IPS-NIHi7 (cell line): ENCODE results near the gene RNF123.
"Not testable (repeated sequence)": the region's sequence is repeated elsewhere in the genome, so short reads cannot be mapped to it uniquely, and the experiment has no call there.

Experiments used
- DNase-seq: peaks from one replicate; pipeline ENCODE4 v3.0.0; 2012; ENCODE audit warnings: mixed read lengths; ENCODE audit errors: extremely low spot score

Gene RNF123

GRCh38 chr3:49681232-49681522 is 8.2 kb upstream of the RNF123 start:
- no peak for DNase-seq

- no peak for DNase-seq
These were observed 7.8 kb upstream of the RNF123 start for GRCh38 chr3:49681543-49681942.

GRCh38 chr3:49683162-49683561 is 6.2 kb upstream of the RNF123 start:
- DNase-seq, result no peak

- not testable (repeated sequence) for DNase-seq
These were observed 4.9 kb upstream of the RNF123 start for GRCh38 chr3:49684453-49684852.

GRCh38 chr3:49685103-49685502 is 4.3 kb upstream of the RNF123 start:
- not testable (repeated sequence) for DNase-seq

- not testable (repeated sequence) for DNase-seq
These were observed 3.5 kb upstream of the RNF123 start for GRCh38 chr3:49685846-49686245.

- peak; percentile 33 for DNase-seq
These were observed 3.0 kb upstream of the RNF123 start for GRCh38 chr3:49686346-49686745.

- DNase-seq, result peak; percentile 74
These were observed 2.5 kb upstream of the RNF123 start for GRCh38 chr3:49686769-49687423.

- not testable (repeated sequence) for DNase-seq
These were observed 1.9 kb upstream of the RNF123 start for GRCh38 chr3:49687424-49687795.

GRCh38 chr3:49688338-49689045 is 865 bp upstream of the RNF123 start:
- DNase-seq, result not testable (repeated sequence)

GRCh38 chr3:49689908-49690624 is 709 bp downstream of the RNF123 start:
- DNase-seq, result not testable (repeated sequence)

- not testable (repeated sequence) for DNase-seq
These were observed 1.5 kb downstream of the RNF123 start for GRCh38 chr3:49690856-49691255.

- DNase-seq, result not testable (repeated sequence)
These were observed 2.1 kb downstream of the RNF123 start for GRCh38 chr3:49691481-49691880.

GRCh38 chr3:49694409-49695070 is 5.2 kb downstream of the RNF123 start:
- not testable (repeated sequence) for DNase-seq

- not testable (repeated sequence) for DNase-seq
These were observed 6.1 kb downstream of the RNF123 start for GRCh38 chr3:49695350-49696015.

GRCh38 chr3:49699281-49699979 is 10.1 kb downstream of the RNF123 start:
- no peak for DNase-seq

- no peak for DNase-seq
These were observed 10.7 kb downstream of the RNF123 start for GRCh38 chr3:49700014-49700413.

GRCh38 chr3:49700453-49701128 is 11.2 kb downstream of the RNF123 start:
- DNase-seq, result peak; percentile 52

GRCh38 chr3:49701388-49702077 is 12.2 kb downstream of the RNF123 start:
- DNase-seq, result peak; percentile 66

GRCh38 chr3:49702672-49703071 is 13.3 kb downstream of the RNF123 start:
- DNase-seq, result no peak
